GM12878 (cell line): Measurements from ENCODE around the gene MIGA2. TPM values are rescaled to one million over a fixed set of nuclear protein-coding genes. Genes with fewer than 3 reads are reported as not detected.

Source experiments
- EED ChIP-seq: sonication (generic); IDR thresholded peaks from 2 replicates; pipeline ENCODE4 v1.6.1; 2016; ENCODE audit warnings: antibody characterized with exemption, low read depth
- IKZF2 ChIP-seq, 2 experiments: fragments of 450-650 bp; IDR thresholded peaks; 2 replicates each; pipeline ENCODE4 v1.6.1; 2017; ENCODE audit warnings: mild to moderate bottlenecking in 2 of 2, moderate library complexity in 2 of 2
- IRF4 ChIP-seq: IDR thresholded peaks from 2 replicates; pipeline ENCODE4 v1.6.1; 2011; ENCODE audit warnings: low read depth, low read length
- NBN ChIP-seq: fragments of 450-650 bp; IDR thresholded peaks from 2 replicates; pipeline ENCODE4 v1.6.1; 2016
- PAX5 ChIP-seq: IDR thresholded peaks from 2 replicates; pipeline ENCODE4 v1.6.1; 2011; ENCODE audit warnings: low read depth, low read length, borderline replicate concordance
- RAD51 ChIP-seq: fragments of 450-650 bp; IDR thresholded peaks from 2 replicates; pipeline ENCODE4 v1.6.1; 2016; ENCODE audit warnings: moderate library complexity, mild to moderate bottlenecking, inconsistent platforms
- SIN3A ChIP-seq: IDR thresholded peaks from 2 replicates; pipeline ENCODE4 v1.6.1; 2012; ENCODE audit warnings: low read depth, low read length, improper control_type of control experiment
- SIX5 ChIP-seq: IDR thresholded peaks from 2 replicates; pipeline ENCODE4 v1.6.1; 2011; ENCODE audit warnings: mild to moderate bottlenecking, low read depth, low read length, moderate library complexity; ENCODE audit not compliant: severe bottlenecking
- SMAD5 ChIP-seq: IDR thresholded peaks from 2 replicates; pipeline ENCODE4 v1.6.1; 2016; ENCODE audit warnings: antibody characterized with exemption, low read depth
- SREBF1 ChIP-seq: IDR thresholded peaks from 2 replicates; pipeline ENCODE4 v1.6.1; 2012; ENCODE audit warnings: mild to moderate bottlenecking, low read length
- TCF12 ChIP-seq: IDR thresholded peaks from 2 replicates; pipeline ENCODE4 v1.6.1; 2011; ENCODE audit warnings: low read depth, mild to moderate bottlenecking, low read length
- YBX1 ChIP-seq: fragments of 450-650 bp; IDR thresholded peaks from 2 replicates; pipeline ENCODE4 v1.6.1; 2016; ENCODE audit warnings: antibody characterized with exemption
- ZNF384 ChIP-seq: IDR thresholded peaks from 2 replicates; pipeline ENCODE4 v1.6.1; 2012; ENCODE audit warnings: low read depth, mild to moderate bottlenecking, low read length, improper control_type of control experiment, borderline replicate concordance
- polyA plus RNA-seq, 11 experiments: library from polyadenylated mRNA; depleted of rRNA in 4 of 11; unstranded in 6 of 11; stranded (reverse) in 5 of 11; fragments of >200 nt; fragmentation: Nextera tagmentation in 4 of 11; fragmentation: Illumina TruSeq in 1 of 11; extraction: Ambion mirVana in 4 of 11; extraction: Trizol in 1 of 11; gene quantifications; 1 replicate in 1 of 11; 2 replicates in 10 of 11; pipeline versions ENCODE4 v1.2.1 to v1.2.3, GENCODE V29; 2011 to 2016; ENCODE audit warnings: inconsistent platforms in 2 of 11, missing spikeins in 2 of 11, low read depth in 1 of 11
- total RNA-seq, 4 experiments: library from RNA; depleted of rRNA in 3 of 4; stranded (reverse); fragments of >200 nt in 3 of 4; fragmentation: Illumina TruSeq in 1 of 4; extraction: Trizol in 1 of 4; gene quantifications; 2 replicates each; pipeline versions ENCODE4 v1.2.1 to v1.2.3, GENCODE V29; 2013 to 2021
- TF ChIP-seq, protein P1 (sequence below): fragments of 450-650 bp; formaldehyde crosslinking; IDR thresholded peaks from 2 replicates; pipeline ENCODE4 v1.4.0; 2020; ENCODE audit warnings: mild to moderate bottlenecking, moderate library complexity
- TF ChIP-seq, protein P2 (sequence below): fragments of 450-650 bp; IDR thresholded peaks from 2 replicates; pipeline ENCODE4 v1.6.1; 2017; ENCODE audit warnings: low read depth, mild to moderate bottlenecking, moderate library complexity
- TF ChIP-seq, protein P3 (sequence below): fragments of 450-650 bp; IDR thresholded peaks from 2 replicates; pipeline ENCODE4 v1.6.1; 2017; ENCODE audit warnings: antibody characterized with exemption, mild to moderate bottlenecking, moderate library complexity
- TF ChIP-seq, protein P4 (sequence below): IDR thresholded peaks from 2 replicates; pipeline ENCODE4 v1.6.1; 2012; ENCODE audit warnings: mild to moderate bottlenecking, low read depth, low read length

The MIGA2 gene
- total and polyA plus RNA-seq, 10 of the 15 experiments (the other 5 are each of a cell fraction or from before 2014, with no cell fraction given) = 0.14 to 31.0 (median 12.7) TPM

DNA sequence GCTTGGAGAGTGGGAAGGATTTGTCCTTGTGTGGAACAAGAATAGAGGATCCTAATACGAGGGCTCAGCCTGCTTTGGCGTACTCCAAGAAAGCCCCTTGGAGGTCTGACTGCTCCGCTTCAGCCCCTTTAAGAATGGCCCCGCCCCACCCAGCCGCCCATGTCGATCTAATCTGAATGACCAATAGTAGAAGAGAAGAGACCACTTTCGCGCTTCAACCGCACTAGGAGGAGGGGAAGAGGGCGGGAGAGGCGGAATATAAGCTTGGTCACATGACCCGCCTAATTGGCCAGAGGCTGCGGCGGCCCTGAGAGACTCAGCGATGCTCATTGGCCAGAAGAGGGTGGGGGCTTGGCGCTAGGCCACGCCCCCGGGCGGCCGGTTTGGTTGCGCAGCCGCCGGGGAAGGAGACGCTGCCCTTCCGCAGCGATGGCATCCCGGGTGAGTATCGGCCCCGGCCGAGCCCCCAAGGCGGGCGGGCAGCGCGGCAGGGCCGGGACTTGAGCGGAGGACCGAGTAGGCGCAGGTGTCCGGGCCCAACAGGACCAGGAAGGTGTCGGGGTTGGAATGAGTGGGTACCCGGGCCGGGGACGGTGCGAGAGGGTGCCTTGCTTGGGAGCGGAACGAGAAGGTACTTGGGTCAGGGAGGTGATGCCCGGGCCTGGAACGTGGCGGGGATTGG, at the start of gene MIGA2 (continued):
- TF ChIP-seq, protein P1, sequence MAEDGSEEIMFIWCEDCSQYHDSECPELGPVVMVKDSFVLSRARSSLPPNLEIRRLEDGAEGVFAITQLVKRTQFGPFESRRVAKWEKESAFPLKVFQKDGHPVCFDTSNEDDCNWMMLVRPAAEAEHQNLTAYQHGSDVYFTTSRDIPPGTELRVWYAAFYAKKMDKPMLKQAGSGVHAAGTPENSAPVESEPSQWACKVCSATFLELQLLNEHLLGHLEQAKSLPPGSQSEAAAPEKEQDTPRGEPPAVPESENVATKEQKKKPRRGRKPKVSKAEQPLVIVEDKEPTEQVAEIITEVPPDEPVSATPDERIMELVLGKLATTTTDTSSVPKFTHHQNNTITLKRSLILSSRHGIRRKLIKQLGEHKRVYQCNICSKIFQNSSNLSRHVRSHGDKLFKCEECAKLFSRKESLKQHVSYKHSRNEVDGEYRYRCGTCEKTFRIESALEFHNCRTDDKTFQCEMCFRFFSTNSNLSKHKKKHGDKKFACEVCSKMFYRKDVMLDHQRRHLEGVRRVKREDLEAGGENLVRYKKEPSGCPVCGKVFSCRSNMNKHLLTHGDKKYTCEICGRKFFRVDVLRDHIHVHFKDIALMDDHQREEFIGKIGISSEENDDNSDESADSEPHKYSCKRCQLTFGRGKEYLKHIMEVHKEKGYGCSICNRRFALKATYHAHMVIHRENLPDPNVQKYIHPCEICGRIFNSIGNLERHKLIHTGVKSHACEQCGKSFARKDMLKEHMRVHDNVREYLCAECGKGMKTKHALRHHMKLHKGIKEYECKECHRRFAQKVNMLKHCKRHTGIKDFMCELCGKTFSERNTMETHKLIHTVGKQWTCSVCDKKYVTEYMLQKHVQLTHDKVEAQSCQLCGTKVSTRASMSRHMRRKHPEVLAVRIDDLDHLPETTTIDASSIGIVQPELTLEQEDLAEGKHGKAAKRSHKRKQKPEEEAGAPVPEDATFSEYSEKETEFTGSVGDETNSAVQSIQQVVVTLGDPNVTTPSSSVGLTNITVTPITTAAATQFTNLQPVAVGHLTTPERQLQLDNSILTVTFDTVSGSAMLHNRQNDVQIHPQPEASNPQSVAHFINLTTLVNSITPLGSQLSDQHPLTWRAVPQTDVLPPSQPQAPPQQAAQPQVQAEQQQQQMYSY (CRISPR knock-in tag) = 0 out of 2 replicates have a peak, but pooled peaks have one; percentile 60
- TF ChIP-seq IKZF2 (IDR thresholded peaks at IDR 0.05) (no peak), RAD51 (peak; percentile 98), PAX5 (no peak), SMAD5 (0 out of 2 replicates have a peak, but pooled peaks have one; percentile 33), EED (no peak), ZNF384 (no peak), YBX1 (no peak), IRF4 (no peak), SIX5 (no peak), NBN (peak; percentile 56), SIN3A (0 out of 2 replicates have a peak, but pooled peaks have one; percentile 66), TCF12 (no peak), SREBF1 (no peak)
- TF ChIP-seq, protein P2, sequence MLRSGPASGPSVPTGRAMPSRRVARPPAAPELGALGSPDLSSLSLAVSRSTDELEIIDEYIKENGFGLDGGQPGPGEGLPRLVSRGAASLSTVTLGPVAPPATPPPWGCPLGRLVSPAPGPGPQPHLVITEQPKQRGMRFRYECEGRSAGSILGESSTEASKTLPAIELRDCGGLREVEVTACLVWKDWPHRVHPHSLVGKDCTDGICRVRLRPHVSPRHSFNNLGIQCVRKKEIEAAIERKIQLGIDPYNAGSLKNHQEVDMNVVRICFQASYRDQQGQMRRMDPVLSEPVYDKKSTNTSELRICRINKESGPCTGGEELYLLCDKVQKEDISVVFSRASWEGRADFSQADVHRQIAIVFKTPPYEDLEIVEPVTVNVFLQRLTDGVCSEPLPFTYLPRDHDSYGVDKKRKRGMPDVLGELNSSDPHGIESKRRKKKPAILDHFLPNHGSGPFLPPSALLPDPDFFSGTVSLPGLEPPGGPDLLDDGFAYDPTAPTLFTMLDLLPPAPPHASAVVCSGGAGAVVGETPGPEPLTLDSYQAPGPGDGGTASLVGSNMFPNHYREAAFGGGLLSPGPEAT = peak; percentile 87
- TF ChIP-seq, protein P3, sequence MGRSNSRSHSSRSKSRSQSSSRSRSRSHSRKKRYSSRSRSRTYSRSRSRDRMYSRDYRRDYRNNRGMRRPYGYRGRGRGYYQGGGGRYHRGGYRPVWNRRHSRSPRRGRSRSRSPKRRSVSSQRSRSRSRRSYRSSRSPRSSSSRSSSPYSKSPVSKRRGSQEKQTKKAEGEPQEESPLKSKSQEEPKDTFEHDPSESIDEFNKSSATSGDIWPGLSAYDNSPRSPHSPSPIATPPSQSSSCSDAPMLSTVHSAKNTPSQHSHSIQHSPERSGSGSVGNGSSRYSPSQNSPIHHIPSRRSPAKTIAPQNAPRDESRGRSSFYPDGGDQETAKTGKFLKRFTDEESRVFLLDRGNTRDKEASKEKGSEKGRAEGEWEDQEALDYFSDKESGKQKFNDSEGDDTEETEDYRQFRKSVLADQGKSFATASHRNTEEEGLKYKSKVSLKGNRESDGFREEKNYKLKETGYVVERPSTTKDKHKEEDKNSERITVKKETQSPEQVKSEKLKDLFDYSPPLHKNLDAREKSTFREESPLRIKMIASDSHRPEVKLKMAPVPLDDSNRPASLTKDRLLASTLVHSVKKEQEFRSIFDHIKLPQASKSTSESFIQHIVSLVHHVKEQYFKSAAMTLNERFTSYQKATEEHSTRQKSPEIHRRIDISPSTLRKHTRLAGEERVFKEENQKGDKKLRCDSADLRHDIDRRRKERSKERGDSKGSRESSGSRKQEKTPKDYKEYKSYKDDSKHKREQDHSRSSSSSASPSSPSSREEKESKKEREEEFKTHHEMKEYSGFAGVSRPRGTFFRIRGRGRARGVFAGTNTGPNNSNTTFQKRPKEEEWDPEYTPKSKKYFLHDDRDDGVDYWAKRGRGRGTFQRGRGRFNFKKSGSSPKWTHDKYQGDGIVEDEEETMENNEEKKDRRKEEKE = no peak
- TF ChIP-seq, protein P4, sequence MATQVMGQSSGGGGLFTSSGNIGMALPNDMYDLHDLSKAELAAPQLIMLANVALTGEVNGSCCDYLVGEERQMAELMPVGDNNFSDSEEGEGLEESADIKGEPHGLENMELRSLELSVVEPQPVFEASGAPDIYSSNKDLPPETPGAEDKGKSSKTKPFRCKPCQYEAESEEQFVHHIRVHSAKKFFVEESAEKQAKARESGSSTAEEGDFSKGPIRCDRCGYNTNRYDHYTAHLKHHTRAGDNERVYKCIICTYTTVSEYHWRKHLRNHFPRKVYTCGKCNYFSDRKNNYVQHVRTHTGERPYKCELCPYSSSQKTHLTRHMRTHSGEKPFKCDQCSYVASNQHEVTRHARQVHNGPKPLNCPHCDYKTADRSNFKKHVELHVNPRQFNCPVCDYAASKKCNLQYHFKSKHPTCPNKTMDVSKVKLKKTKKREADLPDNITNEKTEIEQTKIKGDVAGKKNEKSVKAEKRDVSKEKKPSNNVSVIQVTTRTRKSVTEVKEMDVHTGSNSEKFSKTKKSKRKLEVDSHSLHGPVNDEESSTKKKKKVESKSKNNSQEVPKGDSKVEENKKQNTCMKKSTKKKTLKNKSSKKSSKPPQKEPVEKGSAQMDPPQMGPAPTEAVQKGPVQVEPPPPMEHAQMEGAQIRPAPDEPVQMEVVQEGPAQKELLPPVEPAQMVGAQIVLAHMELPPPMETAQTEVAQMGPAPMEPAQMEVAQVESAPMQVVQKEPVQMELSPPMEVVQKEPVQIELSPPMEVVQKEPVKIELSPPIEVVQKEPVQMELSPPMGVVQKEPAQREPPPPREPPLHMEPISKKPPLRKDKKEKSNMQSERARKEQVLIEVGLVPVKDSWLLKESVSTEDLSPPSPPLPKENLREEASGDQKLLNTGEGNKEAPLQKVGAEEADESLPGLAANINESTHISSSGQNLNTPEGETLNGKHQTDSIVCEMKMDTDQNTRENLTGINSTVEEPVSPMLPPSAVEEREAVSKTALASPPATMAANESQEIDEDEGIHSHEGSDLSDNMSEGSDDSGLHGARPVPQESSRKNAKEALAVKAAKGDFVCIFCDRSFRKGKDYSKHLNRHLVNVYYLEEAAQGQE = no peak
